Loucy (cell line): ENCODE measurements around the gene SCUBE2.

ENCODE experiments used
- H2AFZ ChIP-seq: fragments of 200-600 bp; sonication (generic); 2 replicates; pipeline ENCODE4 v1.6.0; 2016; ENCODE audit warnings: antibody characterized with exemption, mild to moderate bottlenecking, low read length, moderate library complexity
- H3F3A ChIP-seq: fragments of 200-600 bp; 2 replicates; pipeline ENCODE4 v1.6.0; 2016; ENCODE audit warnings: antibody characterized with exemption, low read depth, mild to moderate bottlenecking
- H3K27me3 ChIP-seq: fragments of 200-600 bp; sonication (generic); 2 replicates; pipeline ENCODE4 v1.6.1; 2014; ENCODE audit warnings: low read length, mild to moderate bottlenecking; ENCODE audit not compliant: insufficient read depth, poor library complexity, severe bottlenecking
- H3K36me3 ChIP-seq: fragments of 200-600 bp; sonication (generic); 2 replicates; pipeline ENCODE4 v1.6.1; 2016; ENCODE audit warnings: low read length; ENCODE audit not compliant: insufficient read depth
- H3K4me1 ChIP-seq: fragments of 200-600 bp; sonication (generic); 2 replicates; pipeline ENCODE4 v1.5.1; 2014; ENCODE audit warnings: low read length, mild to moderate bottlenecking; ENCODE audit not compliant: insufficient read depth, poor library complexity, severe bottlenecking
- H3K4me2 ChIP-seq: fragments of 200-600 bp; sonication (generic); 2 replicates; pipeline ENCODE4 v1.6.0; 2014; ENCODE audit warnings: antibody characterized with exemption, low read length, low read depth, mild to moderate bottlenecking; ENCODE audit not compliant: poor library complexity, severe bottlenecking
- H3K4me3 ChIP-seq: fragments of 200-600 bp; sonication (generic); 2 replicates; pipeline ENCODE4 v1.5.1; 2014; ENCODE audit warnings: low read length, mild to moderate bottlenecking, mixed read lengths; ENCODE audit not compliant: poor library complexity, severe bottlenecking
- H3K79me2 ChIP-seq: fragments of 200-600 bp; sonication (generic); 2 replicates; pipeline ENCODE4 v1.6.1; 2014; ENCODE audit warnings: low read length; ENCODE audit not compliant: insufficient read depth
- H3K9ac ChIP-seq: fragments of 200-600 bp; sonication (generic); 2 replicates; pipeline ENCODE4 v1.6.0; 2014; ENCODE audit warnings: mild to moderate bottlenecking, low read depth, low read length, moderate library complexity; ENCODE audit not compliant: poor library complexity, severe bottlenecking
- H3K9me2 ChIP-seq: fragments of 200-600 bp; sonication (generic); replicated peaks from 2 replicates; pipeline ENCODE4 v1.6.1; 2016; ENCODE audit warnings: low read depth, low read length, mixed read lengths
- H3K9me3 ChIP-seq: fragments of 200-600 bp; sonication (generic); 2 replicates; pipeline ENCODE4 v1.6.1; 2014; ENCODE audit warnings: mild to moderate bottlenecking, antibody characterized with exemption, low read length, low read depth; ENCODE audit not compliant: insufficient read depth
- H4K20me1 ChIP-seq: fragments of 200-600 bp; sonication (generic); 2 replicates; pipeline ENCODE4 v1.6.0; 2014; ENCODE audit warnings: antibody characterized with exemption, low read length, mild to moderate bottlenecking; ENCODE audit not compliant: insufficient read depth, poor library complexity, severe bottlenecking
- CTCF ChIP-seq: fragments of 200-600 bp; sonication (generic); conservative IDR thresholded peaks from 2 replicates; pipeline ENCODE4 v1.5.1; 2014; ENCODE audit warnings: mild to moderate bottlenecking, antibody characterized with exemption, low read length
- EZH2phosphoT487 ChIP-seq: fragments of 200-600 bp; IDR thresholded peaks from 2 replicates; pipeline ENCODE4 v1.6.1; 2018; ENCODE audit warnings: antibody characterized with exemption, mild to moderate bottlenecking, moderate library complexity, borderline replicate concordance

The SCUBE2 gene

DNA sequence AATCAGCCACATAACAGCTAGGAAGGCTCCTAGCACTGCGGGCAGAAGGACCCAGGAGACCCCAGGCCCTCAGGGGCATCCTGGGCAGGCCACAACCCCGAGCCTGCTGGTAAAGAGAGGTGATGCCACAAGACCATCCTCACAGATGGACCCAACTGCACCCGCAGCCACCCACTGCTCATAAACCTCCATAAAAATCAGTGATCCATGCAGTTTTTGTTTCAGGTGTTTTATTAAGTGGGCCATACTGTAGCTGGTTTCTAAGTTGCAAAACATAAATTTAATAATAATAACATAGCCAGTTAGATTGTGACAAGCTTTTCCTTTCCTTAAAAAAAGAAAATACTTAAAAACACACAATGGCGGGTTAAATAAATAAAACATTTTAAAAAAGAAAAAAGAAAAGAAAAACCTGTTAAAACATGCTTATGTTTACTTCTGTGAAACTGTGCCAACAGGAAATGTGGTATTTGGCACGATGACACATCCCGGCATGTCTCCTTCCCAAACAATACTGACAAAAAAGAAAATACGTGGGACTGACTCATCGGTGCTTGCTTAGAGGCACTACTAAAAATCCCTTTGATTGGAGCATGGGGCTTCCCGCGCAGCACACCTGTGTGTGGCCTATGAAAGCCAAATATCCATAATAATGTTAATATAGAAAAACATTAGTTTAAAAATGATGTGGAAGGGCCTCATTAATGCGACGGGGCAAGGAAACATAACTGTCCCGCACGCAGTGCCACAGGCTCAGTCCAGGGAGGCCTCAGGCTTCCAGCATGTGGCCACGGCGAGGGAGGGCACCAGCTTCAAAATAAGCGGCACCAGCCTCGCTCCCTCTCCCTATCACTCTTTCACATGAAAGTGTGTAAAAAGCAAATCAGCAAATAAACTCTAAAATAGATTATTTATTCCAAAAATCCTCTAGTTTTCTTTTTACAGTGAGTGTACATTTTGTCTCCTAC, 47.5 kb upstream of the SCUBE2 start:
- peaks cover 5% of the 10 kb centered on the region for H3K4me1 ChIP-seq
- no peak overlapping the region for H3K4me3 ChIP-seq
- H3K4me2 ChIP-seq: no peak overlapping the region
- H3K9ac ChIP-seq: no peak overlapping the region
- TF ChIP-seq CTCF (no peak), EZH2phosphoT487 (no peak)
- H3K79me2 ChIP-seq: no peaks in the 10 kb centered on the region
- H3K27me3 ChIP-seq: no peaks in the 10 kb centered on the region
- no peak overlapping the region for H2AFZ ChIP-seq
- H4K20me1 ChIP-seq: no peaks in the 10 kb centered on the region
- no peaks in the 10 kb centered on the region for H3K9me3 ChIP-seq
- H3K9me2 ChIP-seq: no peaks in the 10 kb centered on the region
- H3F3A ChIP-seq: no peaks in the 10 kb centered on the region
- peaks cover 34% of the 10 kb centered on the region; the same call in 1 of the 2 replicates for H3K36me3 ChIP-seq

DNA sequence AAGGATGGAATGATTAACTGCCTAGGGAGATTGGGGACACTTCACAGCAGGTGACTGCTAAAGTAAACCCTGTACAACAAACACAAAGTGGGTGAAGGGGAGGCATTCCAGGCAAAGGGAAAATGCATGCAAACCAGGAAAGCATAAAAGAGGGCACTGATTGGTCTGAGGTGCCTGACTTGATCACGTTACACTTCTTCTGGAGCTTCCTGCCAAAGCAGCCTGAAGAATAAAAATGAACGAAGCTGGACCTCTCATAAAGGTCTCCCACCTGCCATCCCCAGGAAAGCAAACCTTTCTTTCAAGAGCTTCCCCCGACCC, 46.7 kb upstream of the SCUBE2 start:
- Histone ChIP-seq H3K4me2 (no peak overlapping the region), H3K4me3 (no peak overlapping the region), H3K27me3 (no peaks in the 10 kb centered on the region), H2AFZ (no peak overlapping the region), H3K36me3 (peaks cover 26% of the 10 kb centered on the region; the same call in 1 of the 2 replicates), H3K9ac (no peak overlapping the region), H3K4me1 (peaks cover 7% of the 10 kb centered on the region), H3K79me2 (no peaks in the 10 kb centered on the region), H3K9me2 (no peaks in the 10 kb centered on the region), H3K9me3 (no peaks in the 10 kb centered on the region), H3F3A (no peaks in the 10 kb centered on the region), H4K20me1 (no peaks in the 10 kb centered on the region)
- TF ChIP-seq CTCF: no peak
- no peak for TF ChIP-seq EZH2phosphoT487

- H3K9me3 ChIP-seq: no peaks in the 10 kb centered on the region
- no peaks in the 10 kb centered on the region for H3F3A ChIP-seq
- H3K27me3 ChIP-seq: no peaks in the 10 kb centered on the region
- TF ChIP-seq EZH2phosphoT487: no peak
- TF ChIP-seq CTCF: peak; percentile 98
- no peak overlapping the region for H3K4me2 ChIP-seq
- H3K4me1 ChIP-seq: peaks cover 7% of the 10 kb centered on the region
- H2AFZ ChIP-seq: no peak overlapping the region
- no peaks in the 10 kb centered on the region for H4K20me1 ChIP-seq
- H3K9ac ChIP-seq: no peak overlapping the region
- no peak overlapping the region for H3K4me3 ChIP-seq
- H3K9me2 ChIP-seq: no peaks in the 10 kb centered on the region
- H3K79me2 ChIP-seq: no peaks in the 10 kb centered on the region
- peaks cover 23% of the 10 kb centered on the region; the same call in 1 of the 2 replicates for H3K36me3 ChIP-seq
These were observed 46.1 kb upstream of the SCUBE2 start for GRCh38 chr11:9137293-9138132.
